Non-pigmented ciliary epithelial cell (primary cell): ENCODE measurements around the gene EFCAB11.

Experiments
- DNase-seq: peaks from one replicate; pipeline ENCODE4 v3.0.0-alpha.2; 2010; ENCODE audit warnings: low read depth

Gene EFCAB11

DNA sequence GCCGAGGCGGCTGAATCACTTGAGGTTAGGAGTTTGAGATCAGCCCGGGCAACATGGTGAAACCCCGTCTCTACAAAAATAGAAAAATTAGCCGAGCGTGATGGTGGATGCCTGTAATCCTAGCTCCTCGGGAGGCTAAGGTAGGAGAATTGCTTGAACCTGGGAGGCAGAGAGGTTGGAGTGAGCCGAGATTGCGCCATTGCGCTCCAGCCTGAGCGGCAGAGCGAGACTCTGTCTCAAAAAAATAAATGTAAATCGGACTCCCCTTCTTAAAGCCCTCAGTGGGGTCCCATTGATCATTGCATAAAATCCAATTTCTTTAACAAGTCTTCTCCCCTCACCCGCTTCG is 2.1 kb upstream of the EFCAB11 start:
- DNase-seq: no peak

DNA sequence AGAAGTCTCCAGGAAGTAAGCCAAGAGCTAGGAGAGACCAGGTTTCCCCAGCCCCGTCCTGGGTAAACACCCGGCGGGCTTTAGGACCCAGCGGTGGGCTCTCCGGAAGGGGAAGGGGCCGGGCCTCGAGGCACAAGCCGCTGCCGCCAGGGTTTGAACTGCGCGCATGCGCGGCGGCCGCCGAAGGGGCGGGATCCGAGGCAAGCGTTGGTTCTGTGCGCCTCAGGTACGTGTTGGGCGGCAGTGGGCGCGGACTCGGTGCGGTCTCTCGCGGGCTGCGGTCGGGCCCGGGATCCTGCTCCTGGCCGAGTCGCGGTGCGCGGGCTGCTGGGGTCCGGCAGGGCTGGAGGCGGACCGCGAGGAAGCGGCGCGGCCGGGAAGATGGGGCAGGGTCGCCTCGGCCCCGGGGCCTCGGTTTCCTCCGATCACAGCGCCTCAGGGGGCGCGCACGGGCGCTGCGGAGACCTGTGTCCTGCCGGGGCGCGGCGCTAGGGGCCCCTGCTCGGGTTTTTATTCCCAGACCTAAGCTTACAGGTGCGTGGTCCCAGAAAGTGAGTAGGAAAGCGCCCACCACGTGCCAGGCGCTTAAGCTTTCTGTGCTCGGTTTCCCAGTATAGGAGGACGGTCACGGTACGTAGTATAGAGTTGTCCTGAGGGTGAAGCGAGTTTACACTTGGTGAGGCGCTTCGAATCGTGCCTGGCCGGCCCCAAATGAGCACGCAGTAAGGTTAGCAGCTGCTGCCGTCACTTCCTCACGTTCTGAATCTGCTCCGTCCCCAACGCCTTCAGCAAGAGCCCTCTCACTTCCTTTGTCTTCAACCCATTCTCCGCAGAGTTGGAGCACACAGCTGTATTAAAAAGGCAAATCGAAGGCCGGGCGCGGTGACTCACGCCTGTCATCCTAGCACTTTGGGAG is 1.5 kb upstream of the EFCAB11 start, which contains the start of gene TDP1:
TSS of gene TDP1 (plus strand) at position 183 of the 916 bp plus-strand sequence. CDS start 7,188 bp downstream, outside the sequence.
- peak; percentile 84 for DNase-seq

DNA sequence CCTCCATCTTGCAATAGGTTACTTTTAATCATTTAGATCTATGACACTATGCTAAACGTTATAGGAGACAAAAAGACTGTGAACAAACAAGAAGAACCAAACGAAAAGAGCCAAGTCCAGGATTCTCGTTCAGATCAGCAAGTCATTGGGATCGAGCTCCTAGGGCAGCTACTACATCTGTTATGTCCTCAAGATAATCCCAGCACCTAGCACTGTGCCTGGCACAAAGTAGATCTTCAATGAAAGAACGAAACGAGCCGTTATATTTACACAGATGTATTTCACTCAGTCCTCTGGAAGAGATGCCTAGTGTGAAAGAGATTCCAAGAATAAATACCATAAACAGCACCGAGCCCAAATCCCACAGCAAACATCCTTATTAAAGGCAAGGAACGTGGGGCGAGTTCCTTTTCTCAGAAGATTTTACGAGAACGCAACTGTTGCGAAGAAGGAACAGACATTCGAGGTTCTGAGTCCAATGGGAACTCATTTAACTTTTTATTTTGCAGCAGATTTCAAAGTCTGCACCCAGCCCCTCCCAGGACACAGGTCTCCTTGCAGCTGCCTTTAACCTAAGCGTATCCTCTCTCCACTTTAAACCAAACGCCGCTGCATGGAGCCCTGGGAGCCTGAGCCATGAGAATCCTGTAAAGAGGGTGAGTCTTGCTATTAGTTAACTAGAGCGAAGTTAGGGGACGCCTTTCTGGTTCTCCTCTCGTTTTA is 653 bp upstream of the EFCAB11 start:
- no peak for DNase-seq

DNA sequence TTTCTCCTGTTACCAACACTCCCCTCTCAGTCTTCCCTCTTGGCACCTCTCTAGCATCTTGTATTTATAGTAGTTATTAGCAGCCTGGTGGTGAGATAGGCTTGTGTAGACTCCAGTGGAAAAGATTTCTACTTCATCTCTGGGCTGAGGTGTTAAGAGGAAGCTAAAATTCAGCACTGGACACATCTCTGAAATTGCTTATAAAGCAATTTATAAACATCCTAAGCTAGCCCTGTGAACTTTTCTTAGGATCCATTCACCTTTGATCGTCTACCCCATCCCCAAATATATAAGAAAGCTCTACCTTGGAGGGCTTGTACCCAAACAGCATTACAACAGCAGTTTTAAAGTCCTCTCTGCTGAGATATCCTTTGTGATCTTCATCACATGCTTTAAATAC is 928 bp downstream of the EFCAB11 start:
- DNase-seq: no peak

DNA sequence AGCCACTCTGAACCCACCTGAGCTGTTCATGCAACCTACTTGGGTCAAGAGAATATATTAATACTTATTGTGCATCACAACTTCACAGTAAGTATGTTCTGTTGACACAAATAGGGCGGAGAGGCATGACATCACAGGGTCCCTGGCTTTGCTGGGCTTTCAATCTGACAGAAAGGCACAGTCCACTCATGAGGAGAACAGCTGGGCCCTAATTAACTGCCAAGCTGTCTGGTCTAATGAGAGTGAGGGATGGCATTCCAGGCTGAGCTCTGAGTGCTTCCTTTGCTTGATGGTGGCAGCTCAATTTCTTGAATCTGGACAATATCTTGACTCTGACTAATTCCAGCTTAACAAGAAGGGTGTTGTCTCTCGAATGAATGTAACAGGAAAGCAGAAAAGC is 2.0 kb downstream of the EFCAB11 start:
- no peak for DNase-seq

DNA sequence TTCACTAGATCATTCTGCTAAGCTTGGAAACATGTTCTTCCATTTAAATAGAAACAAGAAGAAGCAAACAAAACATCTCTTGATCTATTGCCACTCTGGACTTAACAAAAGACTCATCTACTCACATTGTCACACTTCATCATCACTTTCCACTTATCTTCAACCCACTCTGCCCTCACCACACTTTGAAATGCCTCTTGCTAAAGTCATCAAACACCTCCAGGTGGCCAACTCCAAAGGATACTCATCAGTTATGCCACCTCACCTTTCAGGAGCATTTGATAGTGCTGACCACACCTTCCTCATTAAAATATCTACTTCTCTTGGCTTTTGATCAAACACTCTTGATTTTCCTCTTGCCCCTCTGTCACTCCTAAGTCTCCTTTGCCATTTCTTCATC is 7.2 kb downstream of the EFCAB11 start:
- no peak for DNase-seq

DNA sequence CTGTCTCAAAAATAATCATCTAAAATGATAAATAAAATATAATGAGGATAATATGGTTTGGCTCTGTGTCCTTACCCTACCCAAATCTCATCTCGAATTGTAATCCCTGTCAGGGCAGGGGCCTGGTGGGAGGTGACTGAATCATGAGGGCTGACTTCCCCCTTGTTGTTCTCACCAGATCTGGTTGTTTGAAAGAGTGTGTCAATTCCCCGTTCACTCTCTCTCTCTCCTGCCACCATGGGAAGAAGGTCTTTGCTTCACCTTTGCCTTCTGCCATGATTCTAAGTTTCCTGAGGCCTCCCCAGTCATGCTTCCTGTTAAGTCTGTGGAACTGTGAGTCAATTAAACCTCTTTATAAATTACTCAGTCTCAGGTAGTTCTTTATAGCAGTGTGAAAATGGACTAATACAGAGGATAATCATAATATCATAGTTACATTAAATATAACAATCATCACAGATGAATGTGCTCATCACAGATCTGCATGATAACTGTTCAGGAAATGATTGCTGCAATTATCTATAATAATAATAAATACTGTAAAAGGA is 12.6 kb downstream of the EFCAB11 start:
- DNase-seq: no peak

DNA sequence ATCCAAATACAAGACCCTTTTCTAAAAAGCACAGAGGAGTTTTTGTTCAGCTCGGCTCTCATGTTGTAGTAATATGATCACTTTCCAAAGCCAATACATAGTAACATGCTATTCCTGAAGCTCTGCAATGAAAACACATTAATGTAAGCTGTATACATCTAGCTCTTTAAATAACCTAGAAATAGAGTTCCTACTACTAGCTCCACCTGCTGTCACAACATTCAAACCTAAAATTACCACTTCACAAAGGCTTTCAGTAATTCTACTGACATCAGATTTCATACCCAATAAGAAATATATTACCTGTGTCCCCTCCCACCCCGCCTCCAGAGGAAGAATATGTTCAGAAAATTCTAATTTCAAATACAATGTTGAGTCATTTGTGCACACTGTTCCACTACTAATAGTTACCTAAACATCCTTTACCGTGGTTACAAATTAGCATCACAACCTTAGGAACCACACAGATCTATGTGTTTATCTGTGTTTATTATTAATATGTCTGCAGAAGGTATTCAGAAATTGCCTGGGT is 17.8 kb downstream of the EFCAB11 start:
- no peak for DNase-seq

DNA sequence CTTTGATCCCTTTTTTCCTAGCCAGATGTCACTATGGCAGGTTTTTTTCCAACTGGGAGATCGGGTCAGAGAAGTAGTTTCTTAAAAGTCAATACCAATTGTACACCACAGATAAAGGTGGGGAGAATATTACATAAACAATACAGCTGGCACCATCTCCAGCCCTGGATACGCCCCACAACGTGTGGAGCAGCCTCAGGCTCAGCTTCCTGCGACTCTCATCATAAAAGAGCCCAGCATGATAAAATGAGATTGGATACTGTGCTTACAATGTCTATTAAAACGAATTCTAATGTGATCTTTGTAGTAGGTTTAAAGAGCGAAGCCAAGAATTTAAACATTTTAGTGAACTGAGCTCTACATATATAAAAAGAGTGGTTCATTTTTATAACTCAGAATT is 21.5 kb downstream of the EFCAB11 start:
- no peak for DNase-seq

DNA sequence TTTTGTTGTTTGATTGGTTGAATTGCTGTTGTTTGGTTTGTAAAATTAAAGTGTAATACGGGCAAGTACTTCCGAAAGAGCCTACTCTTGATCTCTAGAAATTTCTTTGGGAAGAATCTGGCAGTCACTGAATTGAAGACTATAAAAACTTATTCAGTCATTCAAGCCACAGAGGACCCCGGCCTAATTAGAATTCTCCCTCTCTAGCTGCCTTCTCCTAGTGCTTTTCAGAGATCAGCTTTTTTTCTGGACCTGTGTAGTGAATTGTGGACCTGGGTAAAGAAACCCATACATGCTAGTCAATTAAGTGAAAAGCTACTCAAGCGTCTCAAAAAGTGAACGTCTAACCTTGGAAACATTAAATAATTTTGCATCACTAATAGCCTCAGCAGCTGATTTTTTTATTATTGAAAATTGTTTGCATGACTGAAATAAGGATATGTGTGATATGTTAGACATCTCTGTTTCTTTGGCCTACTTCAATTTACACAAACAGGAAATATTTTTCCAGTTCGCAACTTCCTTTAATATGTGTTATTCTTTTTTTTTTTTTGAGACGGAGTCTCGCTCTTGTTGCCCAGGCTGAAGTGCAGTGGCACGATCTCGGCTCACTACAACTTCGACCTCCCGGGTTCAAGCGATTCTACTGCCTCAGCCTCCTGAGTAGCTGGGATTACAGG is 27.2 kb downstream of the EFCAB11 start:
- no peak for DNase-seq

DNA sequence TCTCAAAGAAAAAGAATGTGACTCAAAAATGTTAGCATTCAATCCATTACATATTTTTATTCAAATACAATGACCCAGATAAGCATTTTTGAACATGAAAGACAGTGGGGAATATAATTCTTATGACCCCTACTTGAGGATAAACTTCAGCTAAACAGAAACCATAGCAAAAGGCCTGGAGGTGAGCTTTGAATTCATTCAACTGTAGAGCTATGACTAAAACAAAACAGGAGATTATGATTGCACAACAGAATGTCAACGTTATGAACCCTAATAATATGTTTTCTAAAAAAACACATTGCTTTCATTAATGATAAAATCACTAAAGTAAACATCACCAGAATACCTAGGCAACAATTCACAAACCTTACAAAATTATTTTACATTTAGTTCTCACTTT is 27.8 kb downstream of the EFCAB11 start:
- no peak for DNase-seq

DNA sequence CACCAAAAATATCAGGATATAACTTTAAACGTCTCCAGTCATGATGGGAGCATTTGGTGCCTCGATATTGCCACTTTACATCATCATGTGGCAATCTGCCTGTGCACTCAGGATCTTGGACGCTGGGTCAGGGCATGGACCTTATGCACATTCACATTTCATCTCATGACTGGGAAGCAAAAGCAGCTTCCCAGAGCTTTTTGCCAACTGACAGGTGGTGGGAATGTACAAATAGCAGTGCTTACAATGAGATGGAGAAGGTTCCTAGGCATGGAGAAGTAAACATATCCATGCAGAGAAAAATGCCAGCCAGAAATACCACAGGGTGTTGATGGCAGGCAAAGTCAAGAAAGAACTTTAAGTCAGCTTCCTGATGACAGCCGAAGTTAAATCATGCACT is 30.3 kb downstream of the EFCAB11 start:
- no peak for DNase-seq

DNA sequence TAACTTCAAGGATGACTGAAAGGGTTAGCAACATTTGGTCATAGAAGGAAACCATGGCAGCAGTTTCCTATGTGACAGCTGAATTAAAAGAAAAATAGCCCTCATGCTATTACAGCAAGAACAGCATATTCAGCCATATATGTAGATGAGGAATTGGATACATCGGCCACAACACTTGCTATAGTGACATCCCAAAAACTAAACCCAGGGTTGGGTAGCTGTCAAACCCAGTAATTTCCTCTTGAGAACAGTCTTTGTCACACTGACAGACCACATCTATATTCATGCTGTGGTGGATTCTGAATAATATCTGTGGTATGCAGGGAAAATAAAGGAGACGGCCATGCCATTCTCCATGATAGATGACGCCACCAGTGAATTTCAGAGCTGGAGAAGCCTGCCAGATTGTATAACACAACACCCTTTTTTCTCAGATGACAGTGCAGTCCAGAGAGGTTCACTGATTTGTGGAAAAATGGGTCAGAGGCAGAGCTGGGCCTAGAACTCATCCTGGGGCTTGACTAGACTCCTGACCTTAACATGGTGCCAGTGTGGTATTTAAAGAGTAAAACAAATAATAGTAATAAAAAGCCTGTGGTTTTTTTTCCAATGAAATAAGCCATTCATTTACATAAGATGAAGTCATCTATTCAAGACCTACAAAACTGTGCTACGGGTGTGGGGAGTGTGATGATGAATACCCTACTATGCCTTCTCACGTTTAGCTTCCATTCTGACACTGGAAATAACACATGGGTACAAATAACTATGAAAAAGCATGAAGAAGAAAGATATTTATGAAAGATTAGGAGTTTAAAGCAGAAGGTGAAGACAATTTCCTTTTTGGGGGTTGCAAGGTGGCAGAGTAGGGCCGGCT is 32.3 kb downstream of the EFCAB11 start:
- DNase-seq: peak; percentile 85

DNA sequence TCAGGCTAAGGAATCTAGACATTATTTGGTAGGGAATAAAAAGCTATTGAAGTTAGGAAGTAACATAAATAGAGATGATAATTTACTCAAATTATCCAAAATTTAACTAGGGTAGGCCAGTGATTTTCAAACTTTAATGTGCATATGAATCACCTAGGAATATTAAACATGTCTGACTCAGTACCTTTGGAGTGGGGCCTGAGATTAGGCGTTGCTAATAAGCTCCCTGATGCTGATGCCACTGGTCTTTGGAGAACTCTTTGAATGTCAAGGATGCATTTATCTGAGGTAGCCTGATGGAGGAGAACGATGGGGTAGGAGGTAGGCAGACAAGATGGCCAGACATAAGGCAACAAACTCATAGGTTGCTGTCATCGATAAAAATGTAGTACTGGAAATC is 33.2 kb downstream of the EFCAB11 start:
- DNase-seq: no peak

DNA sequence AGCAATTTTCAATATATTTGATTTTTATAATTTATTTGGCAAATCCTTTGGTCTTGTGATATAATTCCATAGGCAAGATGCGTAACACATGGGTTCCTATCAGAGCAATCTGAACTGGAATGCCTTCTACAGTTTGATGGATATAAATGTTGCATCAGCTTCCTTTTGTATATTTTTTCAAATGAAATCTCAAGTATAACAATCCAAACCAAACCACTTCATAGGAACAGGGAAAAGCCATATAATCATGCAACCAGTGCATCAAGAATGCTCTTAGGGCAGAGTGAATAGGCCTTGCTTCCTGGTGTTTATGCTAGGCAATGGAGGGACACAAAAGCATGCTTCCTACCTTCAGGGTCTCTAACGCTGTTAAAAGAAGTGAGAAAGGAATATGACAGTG is 34.5 kb downstream of the EFCAB11 start:
- DNase-seq: no peak

DNA sequence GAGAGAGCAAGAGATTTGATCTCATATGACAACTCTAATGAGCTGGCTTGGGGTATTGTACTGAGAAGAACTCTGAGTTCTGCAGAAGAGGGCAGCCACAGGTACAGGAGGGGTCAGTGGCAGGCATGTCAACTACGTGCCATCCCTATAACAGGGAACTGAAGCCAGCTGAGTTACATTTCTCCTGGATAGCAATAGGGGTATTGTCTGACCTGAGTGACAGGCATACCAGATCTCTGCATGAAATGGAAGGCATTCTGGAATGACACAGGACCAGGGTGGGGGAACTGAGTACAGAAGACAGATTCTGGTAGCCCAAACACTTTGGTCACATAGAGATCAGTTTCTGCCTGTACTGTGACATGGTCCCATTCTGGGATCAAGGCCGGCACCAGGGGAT is 35.8 kb downstream of the EFCAB11 start:
- no peak for DNase-seq

DNA sequence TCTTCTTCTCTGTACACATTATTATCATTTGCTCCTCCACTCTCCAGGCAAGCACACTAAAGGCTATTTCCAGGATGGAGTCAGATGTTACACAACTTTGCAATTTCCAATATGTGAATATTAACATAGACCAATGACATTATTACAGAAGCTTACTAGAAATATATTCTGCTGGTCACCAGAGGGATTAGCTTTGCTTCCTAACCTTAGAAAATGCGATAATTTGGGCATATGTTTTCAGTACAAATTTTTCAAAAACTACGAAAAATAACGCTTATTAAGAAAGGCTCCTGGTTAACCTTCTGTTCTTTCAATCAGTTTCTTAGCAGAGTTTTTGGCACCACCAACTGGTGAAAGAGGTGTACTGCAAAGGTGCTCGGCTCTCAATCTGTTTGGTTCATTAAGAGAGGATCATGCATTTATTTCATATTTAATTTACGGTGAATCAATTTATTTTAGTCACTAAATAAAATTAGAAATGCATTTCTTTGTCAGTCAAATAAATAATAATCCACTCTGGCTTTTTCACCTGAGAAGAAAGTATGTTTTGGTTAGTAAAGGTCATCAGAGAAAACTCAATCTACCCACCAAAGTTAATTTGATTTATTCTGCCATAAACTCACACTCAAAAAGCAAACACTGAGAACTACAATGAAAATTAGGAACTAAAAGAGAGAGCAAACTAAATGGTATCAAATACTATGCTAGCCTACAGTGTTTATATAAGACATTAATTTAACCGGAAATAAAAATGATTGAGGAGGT is 39.2 kb downstream of the EFCAB11 start:
- DNase-seq: no peak

DNA sequence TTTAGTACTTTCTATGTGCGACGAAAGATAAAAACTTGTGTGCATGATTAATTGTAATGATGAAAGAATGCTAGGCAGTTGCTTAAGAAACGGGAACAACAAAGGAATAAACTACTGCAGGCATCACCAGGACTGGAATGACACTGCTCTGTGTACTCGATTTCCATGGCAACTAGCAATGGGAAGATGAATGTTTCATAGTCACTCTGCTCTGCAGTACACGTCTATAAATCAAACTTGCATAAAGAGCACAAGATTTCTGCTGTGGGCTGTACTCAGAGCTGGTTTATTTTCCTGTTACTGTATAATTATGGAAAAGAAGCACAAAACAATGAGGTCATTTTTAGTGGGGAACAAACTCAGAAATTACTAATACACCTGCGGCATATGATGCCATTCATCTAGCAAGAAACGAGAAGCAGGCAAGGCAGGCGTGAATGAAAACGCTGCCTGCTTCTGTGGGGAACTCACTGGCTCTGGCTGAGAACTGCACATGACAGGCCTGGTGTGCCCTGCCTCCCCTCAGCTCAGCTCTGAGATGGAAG is 41.8 kb downstream of the EFCAB11 start:
- DNase-seq: peak; percentile 93

DNA sequence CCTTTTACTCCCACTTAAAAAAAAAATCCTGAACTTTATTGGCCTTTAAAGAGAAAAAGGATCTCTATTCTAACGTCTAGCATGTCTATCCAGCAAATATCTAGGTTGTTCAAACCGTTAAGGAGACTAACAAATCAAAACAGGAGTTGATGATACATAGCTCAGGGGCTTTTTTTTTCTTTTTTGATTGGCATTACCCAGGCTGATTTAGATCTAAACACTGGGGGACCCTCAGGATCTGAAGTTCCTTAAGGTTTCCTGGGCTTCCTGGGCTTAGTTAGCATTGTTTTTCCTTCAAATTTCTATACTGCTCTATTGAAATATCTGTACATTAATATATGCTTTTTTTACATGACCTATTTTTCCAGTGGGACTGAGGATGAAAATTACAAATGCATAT is 42.3 kb downstream of the EFCAB11 start:
- no peak for DNase-seq
